Ammon's horn (tissue), 1 donor: Measurements from ENCODE around the gene TRIP4.
"Not testable (repeated sequence)": the region's sequence is repeated elsewhere in the genome, so short reads cannot be mapped to it uniquely, and the experiment has no call there.

Source experiments
- DNase-seq: peaks from one replicate; pipeline ENCODE4 v3.0.0-alpha.2; 2016; ENCODE audit warnings: low spot score

TRIP4 gene

GRCh38 chr15:64490598-64491259 lies 103.1 kb downstream of the TRIP4 start:
- DNase-seq: no peak

GRCh38 chr15:64493641-64494040 lies 106.0 kb downstream of the TRIP4 start:
- DNase-seq: peak; percentile 20

GRCh38 chr15:64495968-64496367 lies 108.3 kb downstream of the TRIP4 start:
- not testable (repeated sequence) for DNase-seq

GRCh38 chr15:64500695-64501395 lies 113.2 kb downstream of the TRIP4 start:
- DNase-seq: no peak

- DNase-seq: peak; percentile 11
Measured at GRCh38 chr15:64501396-64501715, 113.7 kb downstream of the TRIP4 start.

GRCh38 chr15:64502151-64502550 lies 114.5 kb downstream of the TRIP4 start:
- DNase-seq: no peak

- no peak for DNase-seq
Measured at GRCh38 chr15:64502551-64502950, 114.9 kb downstream of the TRIP4 start.

- DNase-seq: peak; percentile 68
Measured at GRCh38 chr15:64503197-64503596, 115.6 kb downstream of the TRIP4 start.

GRCh38 chr15:64503640-64504039 lies 116.0 kb downstream of the TRIP4 start:
- peak; percentile 15 for DNase-seq
